ENCODE data around the gene GNL2.
A peak's percentile ranks its signal among the peaks of the same experiment; 100 is the strongest.

The GNL2 gene

GRCh38 chr1:37557402-37557801 lies 38.3 kb downstream of the GNL2 start:
- TF ChIP-seq CTCF (conservative IDR thresholded peaks at IDR 0.05), result no peak
- no peak overlapping the region; the same call in 1 of the 2 replicates for H3K27ac ChIP-seq

- no peak within 1 kb of the TSS; the same call in 1 of the 2 replicates for H3K27ac ChIP-seq
- no peak for TF ChIP-seq CTCF (conservative IDR thresholded peaks at IDR 0.05)
These were observed 39.0 kb downstream of the GNL2 start, which contains the start of gene DNALI1 for GRCh38 chr1:37556712-37557196. TSS of gene DNALI1 (plus strand) at chr1:37556940. CDS start at chr1:37556995, 55 bp downstream.

GRCh38 chr1:37553927-37554808 lies 41.6 kb downstream of the GNL2 start, which contains the start of gene SNIP1:
TSS of gene SNIP1 (minus strand) at chr1:37554293. CDS start at chr1:37554229, 64 bp downstream.
- no peak for TF ChIP-seq CTCF (conservative IDR thresholded peaks at IDR 0.05)
- H3K27ac ChIP-seq, result peak within 1 kb of the TSS; percentile 83

GRCh38 chr1:37553598-37553926 lies 42.2 kb downstream of the GNL2 start:
- TF ChIP-seq CTCF (conservative IDR thresholded peaks at IDR 0.05), result no peak
- H3K27ac ChIP-seq, result peak overlapping the region; percentile 83

GRCh38 chr1:37549341-37549740 lies 46.4 kb downstream of the GNL2 start:
- no peak for TF ChIP-seq CTCF (conservative IDR thresholded peaks at IDR 0.05)
- H3K27ac ChIP-seq, result no peak overlapping the region

GRCh38 chr1:37545019-37545418 lies 50.7 kb downstream of the GNL2 start:
- no peak overlapping the region for H3K27ac ChIP-seq
- no peak for TF ChIP-seq CTCF (conservative IDR thresholded peaks at IDR 0.05)

- TF ChIP-seq CTCF (conservative IDR thresholded peaks at IDR 0.05), result no peak
- H3K27ac ChIP-seq, result no peak overlapping the region
These were observed 51.2 kb downstream of the GNL2 start for GRCh38 chr1:37544530-37544929.
